ENCODE data around the gene CCDC141.

Gene CCDC141

DNA sequence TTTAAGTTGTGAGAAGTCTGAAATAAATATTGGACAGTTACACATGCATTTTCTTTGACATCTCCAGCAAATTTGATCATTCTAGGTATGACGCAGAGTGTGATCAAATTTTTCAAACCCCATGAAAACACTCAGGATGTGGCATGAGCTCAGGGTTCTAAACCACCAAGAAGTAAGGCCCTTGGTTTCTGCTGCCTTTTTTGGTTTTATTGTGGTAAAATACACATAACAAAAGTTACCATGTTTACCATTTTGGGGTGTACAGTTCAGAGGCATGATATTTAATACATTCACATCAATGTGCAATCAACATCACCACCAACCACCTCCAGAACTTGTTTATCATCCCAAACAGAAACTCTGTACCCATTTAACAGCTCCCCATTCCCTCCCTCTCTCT is 178.4 kb downstream of the CCDC141 start:
- in situ Hi-C loops (cut with HindIII; ENCODE audit: low sequenced_read_pairs): no loop called here
- no peak overlapping the region for H3K4me3 ChIP-seq (ENCODE audit: low read depth, low read length)
- no peak for DNase-seq (ENCODE audit: low read depth)
- TF ChIP-seq, protein P1, sequence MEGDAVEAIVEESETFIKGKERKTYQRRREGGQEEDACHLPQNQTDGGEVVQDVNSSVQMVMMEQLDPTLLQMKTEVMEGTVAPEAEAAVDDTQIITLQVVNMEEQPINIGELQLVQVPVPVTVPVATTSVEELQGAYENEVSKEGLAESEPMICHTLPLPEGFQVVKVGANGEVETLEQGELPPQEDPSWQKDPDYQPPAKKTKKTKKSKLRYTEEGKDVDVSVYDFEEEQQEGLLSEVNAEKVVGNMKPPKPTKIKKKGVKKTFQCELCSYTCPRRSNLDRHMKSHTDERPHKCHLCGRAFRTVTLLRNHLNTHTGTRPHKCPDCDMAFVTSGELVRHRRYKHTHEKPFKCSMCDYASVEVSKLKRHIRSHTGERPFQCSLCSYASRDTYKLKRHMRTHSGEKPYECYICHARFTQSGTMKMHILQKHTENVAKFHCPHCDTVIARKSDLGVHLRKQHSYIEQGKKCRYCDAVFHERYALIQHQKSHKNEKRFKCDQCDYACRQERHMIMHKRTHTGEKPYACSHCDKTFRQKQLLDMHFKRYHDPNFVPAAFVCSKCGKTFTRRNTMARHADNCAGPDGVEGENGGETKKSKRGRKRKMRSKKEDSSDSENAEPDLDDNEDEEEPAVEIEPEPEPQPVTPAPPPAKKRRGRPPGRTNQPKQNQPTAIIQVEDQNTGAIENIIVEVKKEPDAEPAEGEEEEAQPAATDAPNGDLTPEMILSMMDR (IDR thresholded peaks at IDR 0.05; ENCODE audit: low read depth, low read length, missing control alignments): no peak

DNA sequence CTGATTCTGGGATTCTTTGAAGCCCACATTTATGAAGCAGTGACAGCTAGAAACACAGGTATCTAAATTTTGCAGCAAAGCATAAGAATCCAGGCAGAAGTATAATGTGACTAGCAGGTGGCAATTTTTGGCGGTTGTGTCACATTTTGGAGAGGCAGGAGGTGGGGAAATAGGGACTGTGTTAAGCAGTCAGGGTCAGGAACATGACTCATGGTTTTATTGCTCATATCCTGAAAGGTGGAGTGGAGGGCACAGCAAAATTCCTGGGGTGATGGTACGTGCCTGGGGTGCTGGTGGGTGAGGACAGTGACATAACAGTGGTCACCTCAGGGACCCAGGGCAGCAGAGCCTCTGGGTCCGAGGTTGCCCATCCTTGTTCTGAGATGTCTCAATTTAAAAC is 179.2 kb downstream of the CCDC141 start:
- no peak overlapping the region for H3K4me3 ChIP-seq (ENCODE audit: low read depth, low read length)
- no peak for DNase-seq (ENCODE audit: low read depth)
- TF ChIP-seq, protein P1 (IDR thresholded peaks at IDR 0.05; ENCODE audit: low read depth, low read length, missing control alignments): no peak
- in situ Hi-C loops (cut with HindIII; ENCODE audit: low sequenced_read_pairs): no loop called here

DNA sequence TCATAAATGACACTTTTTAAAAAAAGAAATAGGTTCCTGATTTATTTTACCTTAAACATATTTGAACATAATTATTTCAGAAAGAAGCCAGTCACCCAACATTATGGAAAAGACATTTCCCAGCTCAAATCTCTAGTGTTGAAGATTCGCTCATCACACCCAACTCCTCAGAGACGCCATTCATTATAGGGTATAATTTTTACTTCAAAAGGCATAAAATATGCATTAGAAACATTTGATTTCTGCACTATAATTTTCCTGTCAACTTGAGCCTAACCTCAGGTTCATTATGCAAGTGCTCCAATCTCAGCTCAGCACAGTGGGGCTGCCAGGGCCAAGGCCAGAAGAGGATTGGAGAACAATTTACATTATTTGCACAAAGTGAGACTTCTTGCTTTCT is 183.9 kb downstream of the CCDC141 start:
- no peak overlapping the region for H3K4me3 ChIP-seq (ENCODE audit: low read depth, low read length)
- in situ Hi-C loops (cut with HindIII; ENCODE audit: low sequenced_read_pairs): no loop called here
- no peak for DNase-seq (ENCODE audit: low read depth)
- TF ChIP-seq, protein P1 (IDR thresholded peaks at IDR 0.05; ENCODE audit: low read depth, low read length, missing control alignments): no peak

DNA sequence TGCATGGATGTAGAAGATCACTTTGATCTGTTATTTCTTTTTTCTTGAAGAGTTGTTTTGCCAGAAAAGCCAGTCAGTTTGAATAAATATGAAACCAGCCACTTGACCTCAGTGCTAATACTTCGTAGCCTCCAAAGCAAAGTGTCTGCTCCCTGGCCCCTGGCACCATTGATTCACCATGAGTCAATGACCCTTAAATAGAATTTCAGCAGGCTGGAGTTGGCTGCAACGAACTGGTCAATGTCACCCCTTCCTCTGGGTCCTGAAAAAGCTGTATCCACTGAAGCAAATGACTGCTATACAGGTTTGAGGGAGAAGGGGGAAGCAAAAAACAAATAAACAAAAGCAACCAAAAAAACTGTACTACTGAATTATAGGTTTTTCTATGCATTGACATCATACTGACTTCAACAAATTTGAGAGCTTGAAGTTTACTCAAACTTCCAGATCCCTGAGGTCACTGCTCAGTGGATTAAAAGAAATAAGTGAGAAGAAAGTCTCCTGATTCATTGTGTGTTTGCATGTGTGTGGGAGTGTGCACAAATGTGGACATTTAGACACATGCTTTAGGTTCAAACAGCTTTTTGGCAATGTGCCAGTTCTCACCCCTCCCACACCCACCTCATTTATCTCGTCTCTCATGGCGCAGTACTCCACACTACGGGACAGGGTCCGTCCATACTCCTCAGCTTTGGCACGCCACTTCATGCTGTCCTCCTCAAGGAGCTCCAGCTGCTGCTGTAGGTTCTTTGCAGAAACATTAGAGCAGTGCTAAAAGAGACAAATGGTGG is 184.6 kb downstream of the CCDC141 start:
- no peak for DNase-seq (ENCODE audit: low read depth)
- H3K4me3 ChIP-seq (ENCODE audit: low read depth, low read length): no peak overlapping the region
- TF ChIP-seq, protein P1 (IDR thresholded peaks at IDR 0.05; ENCODE audit: low read depth, low read length, missing control alignments): no peak
- in situ Hi-C loops (cut with HindIII; ENCODE audit: low sequenced_read_pairs): no loop called here

DNA sequence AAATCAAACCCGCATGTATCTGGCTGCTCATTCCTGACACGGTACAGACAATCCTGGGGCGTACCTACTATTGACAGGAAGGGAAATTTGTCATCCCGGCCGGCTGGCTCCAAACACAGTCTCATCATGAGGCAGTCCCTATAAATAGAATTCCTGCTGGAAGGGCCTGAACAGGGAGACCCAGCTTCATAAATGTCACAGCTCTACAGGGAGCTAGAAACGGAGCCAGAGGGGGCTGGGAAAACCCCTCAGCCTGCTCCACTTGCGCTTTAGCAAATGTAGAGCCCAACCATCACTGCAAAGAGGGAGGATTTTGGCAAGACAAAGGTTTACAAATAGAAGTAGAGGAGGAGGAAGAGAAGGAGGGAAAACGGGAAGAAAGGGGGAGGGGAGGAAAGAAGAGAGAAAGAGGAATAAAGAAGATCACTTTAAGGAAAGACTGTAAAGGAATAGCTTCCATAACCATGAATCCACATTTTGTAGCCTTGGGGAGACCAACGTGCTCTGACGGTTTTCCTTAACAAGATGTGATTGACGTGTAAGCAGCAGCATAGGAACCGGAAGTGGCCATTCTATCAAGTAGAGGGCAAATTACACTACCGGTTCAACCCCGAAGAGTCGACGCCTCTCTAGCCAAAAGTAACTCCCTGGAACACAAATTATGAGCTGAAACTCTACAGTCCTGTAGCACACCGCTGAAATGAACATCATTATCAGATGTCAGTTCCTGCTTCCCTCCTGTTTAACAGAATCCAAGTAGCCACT is 185.9 kb downstream of the CCDC141 start:
- no peak overlapping the region for H3K4me3 ChIP-seq (ENCODE audit: low read depth, low read length)
- in situ Hi-C loops (cut with HindIII; ENCODE audit: low sequenced_read_pairs): no loop called here
- DNase-seq (ENCODE audit: low read depth): no peak
- TF ChIP-seq, protein P1 (IDR thresholded peaks at IDR 0.05; ENCODE audit: low read depth, low read length, missing control alignments): no peak

DNA sequence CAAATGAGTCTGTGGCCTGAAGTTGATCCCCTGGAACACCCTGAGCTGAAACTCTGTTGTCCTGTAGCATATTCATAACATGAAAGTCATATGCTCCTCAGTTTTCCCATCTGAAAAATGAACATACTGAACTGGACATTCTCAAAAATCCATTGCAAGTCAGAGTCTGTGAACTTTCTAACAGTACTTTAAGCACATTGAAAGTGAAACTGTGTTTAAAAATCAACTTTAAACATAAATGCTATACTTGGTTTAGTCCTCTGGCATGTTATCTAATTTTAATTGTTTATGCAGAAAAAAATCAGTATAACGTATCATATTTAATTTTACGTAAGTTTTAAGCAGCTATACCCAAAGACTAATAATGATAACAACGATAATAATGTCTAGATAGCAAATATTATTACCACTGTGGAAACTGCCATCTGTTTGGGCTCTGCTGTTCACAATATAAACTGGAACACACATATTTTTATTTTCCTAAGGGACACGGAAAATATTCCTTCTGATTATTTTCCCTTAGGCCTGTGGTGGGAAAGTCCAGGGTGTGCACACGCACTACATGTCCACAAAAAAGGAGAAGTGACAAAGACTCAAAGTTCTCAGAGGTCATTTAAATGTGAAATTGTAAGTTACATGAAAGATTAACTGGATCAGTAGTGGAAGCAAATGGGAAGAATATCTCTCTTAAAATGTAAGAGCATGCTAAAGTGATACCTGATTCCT is 186.6 kb downstream of the CCDC141 start:
- TF ChIP-seq, protein P1 (IDR thresholded peaks at IDR 0.05; ENCODE audit: low read depth, low read length, missing control alignments): no peak
- no peak overlapping the region for H3K4me3 ChIP-seq (ENCODE audit: low read depth, low read length)
- no peak for DNase-seq (ENCODE audit: low read depth)
- in situ Hi-C loops (cut with HindIII; ENCODE audit: low sequenced_read_pairs): no loop called here
